ENCODE results near the gene RAPGEF4. TPM values are rescaled to one million over a fixed set of nuclear protein-coding genes. Genes with fewer than 3 reads are reported as not detected.

The RAPGEF4 gene
- total and polyA plus RNA-seq, 2 of the 13 experiments (the other 11 are each of a cell fraction or from before 2014, with no cell fraction given): 0.78 to 0.91 TPM

GRCh38 chr2:173048897-173049661 is 313.4 kb downstream of the RAPGEF4 start:
- H3K27me3 ChIP-seq (ENCODE audit: control insufficient read depth in 1 of 2, insufficient read depth in 2 of 2, low read length in 2 of 2): no peaks in the 10 kb centered on the region
- no peaks in the 10 kb centered on the region for H3K36me3 ChIP-seq (replicated peaks in 1 of 2; ENCODE audit: control insufficient read depth in 1 of 2, insufficient read depth in 2 of 2, low read length in 2 of 2)
- no peaks in the 10 kb centered on the region for H4K20me1 ChIP-seq (ENCODE audit: insufficient read depth, low read length)
- H3K4me3 ChIP-seq (replicated peaks in 1 of 3; ENCODE audit: insufficient read depth in 1 of 3, low read depth in 2 of 3, low read length in 3 of 3): no peak overlapping the region
- H3K27ac ChIP-seq (ENCODE audit: extremely low read length, insufficient read depth, low read length): peak overlapping the region; percentile 32
- no peaks in the 10 kb centered on the region for H3K9me3 ChIP-seq (ENCODE audit: low read length)
- peak; percentile 61 for FAIRE-seq
- no TSS peak for BruUV-seq (replicated peaks)
- DNase-seq (ENCODE audit: low spot score): peak; percentile 92
- in situ Hi-C loops (cut with HindIII; ENCODE audit: extremely low pct_ligation_motif_present, low pct_unique_long_range_greater_than_20kb): no loop called here
- no peaks in the 10 kb centered on the region for H3K79me2 ChIP-seq (ENCODE audit: insufficient read depth, low read length)
- CTCF ChIA-PET (ENCODE audit: low intra/inter-chr PET ratio, low total read pairs): no interaction called here
- WGBS (ENCODE audit: low lambda C conversion rate): 5% methylated on average over 4 of the region's 4 CpGs
- H3K4me2 ChIP-seq (ENCODE audit: low read depth, low read length): peak overlapping the region; percentile 50
- no peak overlapping the region for H2AFZ ChIP-seq (ENCODE audit: low read length)
- ATAC-seq: peak; percentile 89
- POLR2A ChIA-PET: interaction anchor here (0.9 to 1.7 kb wide), 5 partner anchors 9 to 82 kb away, joined by 3 to 12 read pairs (median 4); no protein-coding TSS in a partner anchor
- no peak overlapping the region for H3K9ac ChIP-seq (ENCODE audit: insufficient read depth, low read depth, low read length)
- intact Hi-C loops (cut with micrococcal nuclease; ENCODE audit: unreplicated experiment): no loop called here
- peaks cover 43% of the 10 kb centered on the region for H3K4me1 ChIP-seq (ENCODE audit: insufficient read depth, low read length)
- no peak for TF ChIP-seq ZNF33A (CRISPR knock-in tag; IDR thresholded peaks at IDR 0.05; ENCODE audit: borderline replicate concordance)
- no peak for TF ChIP-seq ZNF776 (CRISPR knock-in tag; IDR thresholded peaks at IDR 0.05)
- no peak for TF ChIP-seq RNF2 (conservative IDR thresholded peaks at IDR 0.05; ENCODE audit: low read depth)
- TF ChIP-seq ZNF652 (CRISPR knock-in tag; IDR thresholded peaks at IDR 0.05; ENCODE audit: borderline replicate concordance, low read depth): no peak
- TF ChIP-seq PCBP1 (IDR thresholded peaks at IDR 0.05; ENCODE audit: borderline replicate concordance, low read depth, low read length): no peak
- peak; percentile 56; the same call in 1 of the 2 replicates for TF ChIP-seq ARID2 (CRISPR knock-in tag; IDR thresholded peaks at IDR 0.05; ENCODE audit: borderline replicate concordance)
- no peak for TF ChIP-seq ZNF83 (CRISPR knock-in tag; IDR thresholded peaks at IDR 0.05; ENCODE audit: borderline replicate concordance)
- no peak for TF ChIP-seq U2AF2 (IDR thresholded peaks at IDR 0.05; ENCODE audit: low read depth, low read length)
- no peak for TF ChIP-seq KDM2A (CRISPR knock-in tag; IDR thresholded peaks at IDR 0.05; ENCODE audit: borderline replicate concordance, low read depth)
- TF ChIP-seq HNRNPUL1 (IDR thresholded peaks at IDR 0.05; ENCODE audit: low read depth, low read length): no peak
- no peak for TF ChIP-seq ZXDC (CRISPR knock-in tag; IDR thresholded peaks at IDR 0.05)
- peak; percentile 86 for TF ChIP-seq JUND (CRISPR knock-in tag; IDR thresholded peaks at IDR 0.05)
- no peak for TF ChIP-seq SMAD9 (CRISPR knock-in tag; IDR thresholded peaks at IDR 0.05)
- TF ChIP-seq, protein P1, sequence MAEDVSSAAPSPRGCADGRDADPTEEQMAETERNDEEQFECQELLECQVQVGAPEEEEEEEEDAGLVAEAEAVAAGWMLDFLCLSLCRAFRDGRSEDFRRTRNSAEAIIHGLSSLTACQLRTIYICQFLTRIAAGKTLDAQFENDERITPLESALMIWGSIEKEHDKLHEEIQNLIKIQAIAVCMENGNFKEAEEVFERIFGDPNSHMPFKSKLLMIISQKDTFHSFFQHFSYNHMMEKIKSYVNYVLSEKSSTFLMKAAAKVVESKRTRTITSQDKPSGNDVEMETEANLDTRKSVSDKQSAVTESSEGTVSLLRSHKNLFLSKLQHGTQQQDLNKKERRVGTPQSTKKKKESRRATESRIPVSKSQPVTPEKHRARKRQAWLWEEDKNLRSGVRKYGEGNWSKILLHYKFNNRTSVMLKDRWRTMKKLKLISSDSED (CRISPR knock-in tag; IDR thresholded peaks at IDR 0.05): no peak
- no peak for TF ChIP-seq MEIS2 (CRISPR knock-in tag; IDR thresholded peaks at IDR 0.05)
- no peak for TF ChIP-seq SMAD1 (CRISPR knock-in tag; IDR thresholded peaks at IDR 0.05; ENCODE audit: borderline replicate concordance, low read depth)
- TF ChIP-seq MXI1 (IDR thresholded peaks at IDR 0.05; ENCODE audit: borderline replicate concordance, low read depth, low read length): no peak
- no peak for TF ChIP-seq DNMT1 (CRISPR knock-in tag; IDR thresholded peaks at IDR 0.05)
- TF ChIP-seq NR1H2 (CRISPR knock-in tag; IDR thresholded peaks at IDR 0.05; ENCODE audit: borderline replicate concordance, low read depth): no peak
- TF ChIP-seq ZNF232 (CRISPR knock-in tag; IDR thresholded peaks at IDR 0.05; ENCODE audit: borderline replicate concordance): no peak
- TF ChIP-seq ZNF3 (CRISPR knock-in tag; IDR thresholded peaks at IDR 0.05): no peak
- no peak for TF ChIP-seq PITX1 (CRISPR knock-in tag; IDR thresholded peaks at IDR 0.05)
- TF ChIP-seq NR2F6 (IDR thresholded peaks at IDR 0.05): no peak
- TF ChIP-seq NR2F6 (CRISPR knock-in tag; IDR thresholded peaks at IDR 0.05): no peak

All from HepG2 (cell line).